GM23338 (cell line): ENCODE results near the gene NCKAP5. TPM values are rescaled to one million over a fixed set of nuclear protein-coding genes. Genes with fewer than 3 reads are reported as not detected.

Experiments used
- ATAC-seq: fragments of 200-7000 bp; cut with Tn5 transposase; 3 replicates; pipeline ENCODE4 v1.9.1; 2020
- DNase-seq: peaks from one replicate; pipeline ENCODE4 v3.0.0-alpha.2; 2015; ENCODE audit warnings: low spot score
- H2AFZ ChIP-seq: fragments of 200-600 bp; sonication (generic); 2 replicates; pipeline ENCODE4 v1.8.0; 2016; ENCODE audit warnings: antibody characterized with exemption, mild to moderate bottlenecking, moderate library complexity
- H3F3A ChIP-seq: fragments of 200-600 bp; sonication (generic); replicated peaks from 2 replicates; pipeline ENCODE4 v1.8.0; 2017; ENCODE audit warnings: antibody characterized with exemption, mixed run types, low read depth
- H3K27ac ChIP-seq: fragments of 200-600 bp; sonication (generic); 2 replicates; pipeline ENCODE4 v1.6.1; 2016; ENCODE audit warnings: low read depth
- H3K27me3 ChIP-seq: fragments of 200-600 bp; sonication (generic); 2 replicates; pipeline ENCODE4 v1.8.0; 2016; ENCODE audit warnings: mild to moderate bottlenecking, mixed run types, moderate library complexity; ENCODE audit not compliant: insufficient read depth
- H3K36me3 ChIP-seq: fragments of 200-600 bp; sonication (generic); 2 replicates; pipeline ENCODE4 v1.8.0; 2016; ENCODE audit warnings: mild to moderate bottlenecking; ENCODE audit not compliant: insufficient read depth
- H3K4me1 ChIP-seq: fragments of 200-600 bp; sonication (generic); 2 replicates; pipeline ENCODE4 v1.8.0; 2016; ENCODE audit warnings: mild to moderate bottlenecking, moderate library complexity; ENCODE audit not compliant: insufficient read depth
- H3K4me2 ChIP-seq: fragments of 200-600 bp; sonication (generic); 2 replicates; pipeline ENCODE4 v1.7.1; 2017; ENCODE audit warnings: mixed run types
- H3K4me3 ChIP-seq: fragments of 200-600 bp; sonication (generic); 2 replicates; pipeline ENCODE4 v1.6.1; 2016; ENCODE audit warnings: mixed run types
- H3K79me2 ChIP-seq: fragments of 200-600 bp; sonication (generic); replicated peaks from 2 replicates; pipeline ENCODE4 v1.8.0; 2017; ENCODE audit warnings: mild to moderate bottlenecking; ENCODE audit not compliant: insufficient read depth
- H3K9me2 ChIP-seq: fragments of 200-600 bp; sonication (generic); 2 replicates; pipeline ENCODE4 v1.8.0; 2017; ENCODE audit not compliant: insufficient read depth
- H4K20me1 ChIP-seq: fragments of 200-600 bp; sonication (generic); replicated peaks from 2 replicates; pipeline ENCODE4 v1.8.0; 2017; ENCODE audit warnings: mild to moderate bottlenecking; ENCODE audit not compliant: insufficient read depth
- H3K27ac Mint-ChIP-seq: 2 replicates; pipeline ENCODE4 v1.8.0; 2020; ENCODE audit warnings: inconsistent platforms, mild to moderate bottlenecking, moderate library complexity, mixed read lengths
- H3K27me3 Mint-ChIP-seq: 3 replicates; pipeline ENCODE4 v1.8.0; 2022; ENCODE audit warnings: low read depth, mild to moderate bottlenecking, moderate library complexity, mixed read lengths, inconsistent platforms; ENCODE audit not compliant: insufficient read depth, poor library complexity
- H3K36me3 Mint-ChIP-seq: 3 replicates; pipeline ENCODE4 v1.8.0; 2021; ENCODE audit warnings: low read depth, mild to moderate bottlenecking, inconsistent platforms, moderate library complexity, mixed read lengths
- H3K4me1 Mint-ChIP-seq: 3 replicates; pipeline ENCODE4 v1.8.0; 2020; ENCODE audit warnings: mild to moderate bottlenecking, inconsistent platforms, mixed read lengths
- H3K4me3 Mint-ChIP-seq: 3 replicates; pipeline ENCODE4 v1.8.0; 2021; ENCODE audit warnings: moderate library complexity, mild to moderate bottlenecking, inconsistent platforms, mixed read lengths
- H3K9me3 Mint-ChIP-seq: 3 replicates; pipeline ENCODE4 v1.8.0; 2020; ENCODE audit warnings: moderate library complexity, mild to moderate bottlenecking, inconsistent platforms, mixed read lengths
- CREB1 ChIP-seq: fragments of 250-450 bp; sonication (Bioruptor Pico); IDR thresholded peaks from 2 replicates; pipeline ENCODE4 v1.5.0; 2020; ENCODE audit warnings: low read depth, mild to moderate bottlenecking, moderate library complexity
- ETS1 ChIP-seq: IDR thresholded peaks from 2 replicates; pipeline ENCODE4 v1.6.1; 2016; ENCODE audit warnings: antibody characterized with exemption
- EZH2 ChIP-seq: fragments of 200-600 bp; sonication (generic); IDR thresholded peaks from one replicate; pipeline ENCODE4 v1.8.0; 2017; ENCODE audit warnings: antibody characterized with exemption, mild to moderate bottlenecking, low read depth; ENCODE audit not compliant: unreplicated experiment
- EZH2phosphoT487 ChIP-seq: fragments of 200-600 bp; sonication (generic); IDR thresholded peaks from one replicate; pipeline ENCODE4 v1.8.1; 2018; ENCODE audit warnings: antibody characterized with exemption; ENCODE audit not compliant: unreplicated experiment
- JUNB ChIP-seq: IDR thresholded peaks from one replicate; pipeline ENCODE4 v1.6.1; 2016; ENCODE audit warnings: antibody characterized with exemption; ENCODE audit not compliant: unreplicated experiment
- NANOG ChIP-seq: IDR thresholded peaks from 2 replicates; pipeline ENCODE4 v1.6.1; 2016; ENCODE audit warnings: antibody characterized with exemption, borderline replicate concordance
- POLR2AphosphoS5 ChIP-seq: IDR thresholded peaks from 2 replicates; pipeline ENCODE4 v1.6.1; 2016; ENCODE audit warnings: antibody characterized with exemption, low read depth
- STAT1 ChIP-seq: IDR thresholded peaks from one replicate; pipeline ENCODE4 v1.6.1; 2016; ENCODE audit warnings: antibody characterized with exemption; ENCODE audit not compliant: unreplicated experiment
- ZNF114 ChIP-seq: fragments of 250-450 bp; sonication (Bioruptor Pico); IDR thresholded peaks from 2 replicates; pipeline ENCODE4 v1.5.0; 2020; ENCODE audit warnings: mild to moderate bottlenecking, moderate library complexity
- polyA plus RNA-seq: library from polyadenylated mRNA; unstranded; fragments of >200 nt; fragmentation: Nextera tagmentation; extraction: Ambion mirVana; gene quantifications from 2 replicates; pipeline ENCODE4 v1.2.1, GENCODE V29; 2016
- total RNA-seq: library from RNA; depleted of rRNA; stranded (reverse); fragments of >200 nt; shearing (Covaris generic); gene quantifications from 2 replicates; pipeline ENCODE4 v1.2.3, GENCODE V29; 2014
- TF ChIP-seq, protein P1 (sequence below), 2 experiments: fragments of 200-600 bp in 1 of 2; sonication (generic) in 1 of 2; conservative IDR thresholded peaks; 2 replicates each; pipeline versions ENCODE4 v1.5.1 to v1.6.1; 2016 to 2017; ENCODE audit warnings: antibody characterized with exemption in 2 of 2, low read depth in 2 of 2, mild to moderate bottlenecking in 2 of 2, moderate library complexity in 1 of 2
- TF ChIP-seq, protein P2 (sequence below): IDR thresholded peaks from one replicate; pipeline ENCODE4 v1.6.1; 2018; ENCODE audit warnings: antibody characterized with exemption; ENCODE audit not compliant: unreplicated experiment

The NCKAP5 gene
- total and polyA plus RNA-seq, 2 experiments from 2014 or later = 0.34 to 0.73 TPM

DNA sequence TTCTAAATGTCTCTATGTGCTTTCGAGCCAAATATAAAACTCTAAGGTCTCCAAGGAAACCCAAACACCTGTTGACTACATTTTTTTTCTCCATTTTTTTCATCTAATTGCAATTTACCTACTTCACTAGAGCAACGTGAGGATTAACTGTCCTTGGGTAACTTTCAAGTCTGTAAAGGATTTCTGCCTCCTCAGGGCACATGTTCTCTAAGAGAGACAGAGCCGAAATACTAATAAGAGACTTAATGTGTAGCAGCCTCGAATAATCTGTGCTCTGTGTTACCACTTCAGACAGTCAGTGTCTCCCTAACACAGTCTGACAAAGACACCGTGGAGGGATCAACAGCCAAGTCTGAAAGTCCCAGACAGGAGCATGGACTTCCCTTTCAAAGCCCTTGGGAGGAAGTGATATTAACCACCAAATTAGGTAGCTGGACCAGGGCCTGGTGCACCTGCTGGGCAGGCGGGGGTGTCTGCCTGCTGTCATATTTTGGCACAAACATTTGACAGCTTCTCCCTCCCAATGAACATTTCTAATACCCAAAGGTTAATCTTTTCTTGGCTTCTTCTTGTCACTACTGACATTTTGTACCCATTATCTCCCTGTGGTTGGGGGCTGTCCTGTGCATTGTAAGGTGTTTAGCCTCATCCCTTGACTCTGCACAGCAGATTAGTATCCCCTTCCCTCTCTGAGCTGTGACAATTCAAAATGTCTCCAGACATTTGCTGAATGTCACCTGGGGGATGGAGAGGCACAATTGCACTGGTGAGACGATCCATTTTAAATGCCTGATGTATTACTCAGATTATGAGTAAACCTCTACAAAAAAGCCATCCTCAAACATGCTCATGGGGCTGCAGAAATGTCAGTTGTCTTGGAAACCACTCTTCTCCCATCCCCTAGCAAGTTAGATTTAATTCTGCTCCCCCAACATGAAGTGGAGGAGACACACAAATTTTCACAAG lies 852.6 kb downstream of the NCKAP5 start:
- DNase-seq = no peak
- Histone ChIP-seq H3K27ac (no peak overlapping the region), H3K4me3 (no peak overlapping the region), H3K36me3 (no peaks in the 10 kb centered on the region), H3K4me2 (no peak overlapping the region), H4K20me1 (no peaks in the 10 kb centered on the region), H2AFZ (no peak overlapping the region), H3K9me2 (no peaks in the 10 kb centered on the region), H3K27me3 (no peaks in the 10 kb centered on the region), H3K79me2 (no peaks in the 10 kb centered on the region), H3F3A (no peaks in the 10 kb centered on the region), H3K4me1 (peaks cover 4% of the 10 kb centered on the region; the same call in 1 of the 2 replicates)
- no peak overlapping the region for H3K4me3 Mint-ChIP-seq
- ATAC-seq = no peak
- peaks cover 8% of the 10 kb centered on the region; the same call in 2 of the 3 replicates for H3K4me1 Mint-ChIP-seq
- TF ChIP-seq ZNF114 (CRISPR knock-in tag) = no peak
- TF ChIP-seq EZH2 = no peak
- TF ChIP-seq EZH2phosphoT487 = no peak
- TF ChIP-seq, protein P1, sequence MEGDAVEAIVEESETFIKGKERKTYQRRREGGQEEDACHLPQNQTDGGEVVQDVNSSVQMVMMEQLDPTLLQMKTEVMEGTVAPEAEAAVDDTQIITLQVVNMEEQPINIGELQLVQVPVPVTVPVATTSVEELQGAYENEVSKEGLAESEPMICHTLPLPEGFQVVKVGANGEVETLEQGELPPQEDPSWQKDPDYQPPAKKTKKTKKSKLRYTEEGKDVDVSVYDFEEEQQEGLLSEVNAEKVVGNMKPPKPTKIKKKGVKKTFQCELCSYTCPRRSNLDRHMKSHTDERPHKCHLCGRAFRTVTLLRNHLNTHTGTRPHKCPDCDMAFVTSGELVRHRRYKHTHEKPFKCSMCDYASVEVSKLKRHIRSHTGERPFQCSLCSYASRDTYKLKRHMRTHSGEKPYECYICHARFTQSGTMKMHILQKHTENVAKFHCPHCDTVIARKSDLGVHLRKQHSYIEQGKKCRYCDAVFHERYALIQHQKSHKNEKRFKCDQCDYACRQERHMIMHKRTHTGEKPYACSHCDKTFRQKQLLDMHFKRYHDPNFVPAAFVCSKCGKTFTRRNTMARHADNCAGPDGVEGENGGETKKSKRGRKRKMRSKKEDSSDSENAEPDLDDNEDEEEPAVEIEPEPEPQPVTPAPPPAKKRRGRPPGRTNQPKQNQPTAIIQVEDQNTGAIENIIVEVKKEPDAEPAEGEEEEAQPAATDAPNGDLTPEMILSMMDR (conservative IDR thresholded peaks at IDR 0.05; ENCODE audit: low read depth in 2 of 2) = no peak
- TF ChIP-seq, protein P2, sequence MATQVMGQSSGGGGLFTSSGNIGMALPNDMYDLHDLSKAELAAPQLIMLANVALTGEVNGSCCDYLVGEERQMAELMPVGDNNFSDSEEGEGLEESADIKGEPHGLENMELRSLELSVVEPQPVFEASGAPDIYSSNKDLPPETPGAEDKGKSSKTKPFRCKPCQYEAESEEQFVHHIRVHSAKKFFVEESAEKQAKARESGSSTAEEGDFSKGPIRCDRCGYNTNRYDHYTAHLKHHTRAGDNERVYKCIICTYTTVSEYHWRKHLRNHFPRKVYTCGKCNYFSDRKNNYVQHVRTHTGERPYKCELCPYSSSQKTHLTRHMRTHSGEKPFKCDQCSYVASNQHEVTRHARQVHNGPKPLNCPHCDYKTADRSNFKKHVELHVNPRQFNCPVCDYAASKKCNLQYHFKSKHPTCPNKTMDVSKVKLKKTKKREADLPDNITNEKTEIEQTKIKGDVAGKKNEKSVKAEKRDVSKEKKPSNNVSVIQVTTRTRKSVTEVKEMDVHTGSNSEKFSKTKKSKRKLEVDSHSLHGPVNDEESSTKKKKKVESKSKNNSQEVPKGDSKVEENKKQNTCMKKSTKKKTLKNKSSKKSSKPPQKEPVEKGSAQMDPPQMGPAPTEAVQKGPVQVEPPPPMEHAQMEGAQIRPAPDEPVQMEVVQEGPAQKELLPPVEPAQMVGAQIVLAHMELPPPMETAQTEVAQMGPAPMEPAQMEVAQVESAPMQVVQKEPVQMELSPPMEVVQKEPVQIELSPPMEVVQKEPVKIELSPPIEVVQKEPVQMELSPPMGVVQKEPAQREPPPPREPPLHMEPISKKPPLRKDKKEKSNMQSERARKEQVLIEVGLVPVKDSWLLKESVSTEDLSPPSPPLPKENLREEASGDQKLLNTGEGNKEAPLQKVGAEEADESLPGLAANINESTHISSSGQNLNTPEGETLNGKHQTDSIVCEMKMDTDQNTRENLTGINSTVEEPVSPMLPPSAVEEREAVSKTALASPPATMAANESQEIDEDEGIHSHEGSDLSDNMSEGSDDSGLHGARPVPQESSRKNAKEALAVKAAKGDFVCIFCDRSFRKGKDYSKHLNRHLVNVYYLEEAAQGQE = no peak
- TF ChIP-seq POLR2AphosphoS5 = no peak
- TF ChIP-seq CREB1 (CRISPR knock-in tag) = no peak
- TF ChIP-seq ETS1 = no peak
- TF ChIP-seq JUNB = no peak
- no peak for TF ChIP-seq NANOG
- TF ChIP-seq STAT1 = no peak
- no peaks in the 10 kb centered on the region for H3K27me3 Mint-ChIP-seq
- H3K36me3 Mint-ChIP-seq = no peaks in the 10 kb centered on the region
- no peak overlapping the region for H3K27ac Mint-ChIP-seq
- H3K9me3 Mint-ChIP-seq = no peaks in the 10 kb centered on the region
